HG02798 (cell line): Measurements from ENCODE around the gene PHLPP2.
"Not testable (repeated sequence)": the region's sequence is repeated elsewhere in the genome, so short reads cannot be mapped to it uniquely, and the experiment has no call there.

Experiments used
- ATAC-seq: cut with Tn5 transposase; IDR thresholded peaks from one replicate; pipeline ENCODE4 v1.9.1; 2021; ENCODE audit warnings: mild to moderate bottlenecking; ENCODE audit not compliant: unreplicated experiment, poor library complexity

The PHLPP2 gene

DNA sequence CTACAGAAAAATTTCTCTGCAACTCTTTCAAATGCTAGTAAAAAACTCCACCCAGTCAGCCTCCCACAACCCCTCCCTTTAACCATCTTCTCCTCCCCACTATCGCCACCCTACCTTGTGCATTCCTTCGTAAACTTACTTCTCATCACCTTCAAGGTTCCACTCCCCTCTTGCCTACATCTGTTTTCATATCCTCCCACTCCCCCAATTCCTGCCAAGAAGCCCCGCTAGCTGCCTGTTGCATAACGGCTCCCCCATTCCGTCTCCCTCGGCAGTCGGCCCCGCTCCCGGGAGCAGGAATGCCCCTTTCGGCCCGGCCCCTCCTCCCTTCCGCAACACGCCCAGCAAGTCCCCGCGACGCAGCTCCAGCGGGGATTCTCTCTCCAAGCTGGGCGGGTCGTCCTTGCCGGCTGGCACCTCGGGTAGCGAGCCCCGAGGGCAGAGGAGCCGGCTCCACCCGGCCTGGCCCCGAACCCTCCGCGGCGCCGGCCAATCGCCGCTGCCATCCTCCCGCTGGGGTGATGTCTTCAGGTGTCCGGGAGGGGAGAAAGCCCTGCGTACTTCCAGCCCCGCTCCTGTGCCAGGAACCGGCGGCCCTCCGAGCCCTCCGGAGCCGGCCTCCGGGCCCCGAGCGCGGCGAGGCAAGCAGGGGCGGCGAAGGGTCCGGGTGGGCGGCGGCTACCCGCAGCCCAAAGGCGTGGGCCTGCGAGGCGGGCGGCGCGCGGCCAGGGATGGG lies 1.5 kb downstream of the PHLPP2 start:
- ATAC-seq = peak; percentile 31

DNA sequence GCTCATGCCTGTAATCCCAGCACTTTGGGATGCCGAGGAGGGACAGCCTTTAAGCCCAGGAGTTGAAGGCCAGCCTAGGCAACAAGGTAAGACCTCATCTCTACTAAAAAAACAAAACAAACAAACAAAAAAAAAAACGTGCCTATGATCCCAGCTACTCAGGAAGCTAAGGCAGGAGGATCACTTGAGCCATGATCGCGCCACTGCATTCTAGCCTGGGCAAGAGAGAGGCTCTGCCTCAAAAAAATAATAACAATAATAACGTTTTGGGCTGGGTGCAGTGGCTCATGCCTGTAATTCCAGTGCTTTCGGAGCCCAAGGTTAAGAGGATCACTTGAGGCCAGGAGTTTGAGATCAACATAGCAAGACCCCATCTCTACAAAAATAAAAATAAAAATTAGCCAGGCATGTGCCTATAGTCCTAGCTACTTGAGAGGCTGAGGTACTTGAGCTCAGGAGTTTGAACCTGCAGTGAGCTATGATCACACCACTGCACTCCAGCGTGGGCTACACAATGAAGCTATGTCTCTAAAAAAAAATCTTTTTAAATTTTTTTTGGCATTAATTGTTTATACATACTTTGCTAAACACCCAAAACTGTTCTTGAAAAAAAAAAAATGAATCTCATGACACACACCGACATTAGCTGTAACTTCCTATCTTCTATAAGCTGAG lies 3.3 kb downstream of the PHLPP2 start:
- ATAC-seq = no peak

GRCh38 chr16:71712501-71712900 lies 12.0 kb downstream of the PHLPP2 start:
- no peak for ATAC-seq

GRCh38 chr16:71711789-71712188 lies 12.7 kb downstream of the PHLPP2 start:
- no peak for ATAC-seq

DNA sequence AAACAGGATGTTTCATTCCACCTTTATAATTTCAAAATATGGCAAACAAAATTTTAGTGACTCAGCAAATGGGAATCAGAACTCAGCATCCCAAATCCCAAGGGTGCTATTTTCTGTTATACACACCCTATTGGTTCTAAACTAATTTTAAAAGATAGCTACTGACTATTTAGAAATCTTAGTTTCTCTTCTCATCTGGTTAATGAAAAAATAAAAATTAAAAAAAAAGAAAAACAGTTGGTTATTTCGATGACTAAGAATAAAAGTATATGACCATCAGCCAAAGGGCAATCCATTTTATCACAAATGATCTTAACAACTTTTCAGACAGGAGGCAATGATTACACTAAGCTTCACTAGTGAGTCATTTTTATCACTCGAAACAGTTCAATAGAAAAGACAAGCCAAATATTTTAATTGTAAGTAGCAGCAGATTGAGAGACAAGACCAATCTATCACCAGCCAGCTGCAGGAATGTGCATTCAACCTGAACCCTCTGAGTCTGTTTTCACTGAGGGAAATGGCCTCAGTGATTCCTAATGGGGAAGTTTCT lies 15.2 kb downstream of the PHLPP2 start:
- no peak for ATAC-seq

GRCh38 chr16:71708696-71709095 lies 15.8 kb downstream of the PHLPP2 start:
- ATAC-seq = no peak

- no peak for ATAC-seq
Measured at GRCh38 chr16:71707199-71707598, 17.3 kb downstream of the PHLPP2 start.

GRCh38 chr16:71706046-71706445 lies 18.5 kb downstream of the PHLPP2 start:
- ATAC-seq = no peak

DNA sequence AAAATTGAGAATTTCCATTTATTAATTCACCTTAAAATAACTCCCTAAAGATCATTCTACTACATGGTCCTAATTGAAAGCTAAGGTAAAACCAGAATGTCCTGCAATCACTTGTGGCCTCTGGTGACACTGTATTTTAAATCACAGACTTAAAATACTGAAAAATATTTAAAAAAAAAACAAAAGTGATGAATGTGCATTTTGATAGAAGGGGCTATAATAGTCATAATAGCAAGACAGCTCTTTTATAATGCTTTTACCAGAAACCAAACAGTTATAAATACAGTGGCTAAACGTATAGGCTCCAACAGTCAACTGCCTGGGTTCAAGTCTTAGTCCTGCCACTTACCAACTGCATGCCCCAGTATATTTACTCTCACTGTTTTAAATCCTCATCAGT lies 21.2 kb downstream of the PHLPP2 start:
- ATAC-seq = no peak

DNA sequence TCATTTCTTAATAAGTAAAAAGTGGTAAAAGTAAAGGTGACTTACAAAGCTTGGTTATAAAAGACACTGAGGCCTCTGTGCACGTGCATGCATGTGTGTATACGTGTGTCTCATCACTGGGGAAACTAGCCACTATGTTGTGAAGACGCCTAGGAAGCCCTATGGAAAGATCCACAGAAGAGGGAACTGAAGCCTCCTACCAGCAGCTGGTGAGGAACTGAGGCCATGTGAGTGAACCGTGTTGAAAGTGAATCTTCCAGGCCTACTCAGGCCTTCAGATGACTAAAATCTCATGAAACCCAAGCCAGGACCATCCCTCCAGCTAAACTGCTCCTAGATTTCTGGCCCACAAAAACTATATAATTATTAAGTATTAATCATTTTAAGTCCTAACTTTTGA lies 23.7 kb downstream of the PHLPP2 start:
- no peak for ATAC-seq

- ATAC-seq = no peak
Measured at GRCh38 chr16:71698491-71698890, 26.0 kb downstream of the PHLPP2 start.

DNA sequence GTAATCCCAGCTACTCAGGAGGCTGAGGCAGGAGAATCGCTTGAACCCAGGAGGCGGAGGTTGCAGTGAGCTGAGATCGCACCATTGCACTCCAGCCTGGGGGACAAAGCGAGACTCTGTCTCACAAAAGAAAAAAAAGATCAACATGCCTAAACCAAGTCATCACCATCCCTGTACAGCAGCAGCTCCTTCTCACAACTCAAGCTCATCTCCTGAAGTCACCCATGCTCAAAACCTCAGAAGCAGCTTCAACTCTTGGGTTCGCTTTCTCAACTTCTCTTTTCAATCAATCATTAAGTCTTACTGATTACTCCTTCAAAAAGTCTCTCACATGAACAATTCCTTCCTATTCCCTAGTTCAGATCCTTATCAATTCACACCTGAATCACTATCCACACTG lies 31.3 kb downstream of the PHLPP2 start:
- no peak for ATAC-seq

DNA sequence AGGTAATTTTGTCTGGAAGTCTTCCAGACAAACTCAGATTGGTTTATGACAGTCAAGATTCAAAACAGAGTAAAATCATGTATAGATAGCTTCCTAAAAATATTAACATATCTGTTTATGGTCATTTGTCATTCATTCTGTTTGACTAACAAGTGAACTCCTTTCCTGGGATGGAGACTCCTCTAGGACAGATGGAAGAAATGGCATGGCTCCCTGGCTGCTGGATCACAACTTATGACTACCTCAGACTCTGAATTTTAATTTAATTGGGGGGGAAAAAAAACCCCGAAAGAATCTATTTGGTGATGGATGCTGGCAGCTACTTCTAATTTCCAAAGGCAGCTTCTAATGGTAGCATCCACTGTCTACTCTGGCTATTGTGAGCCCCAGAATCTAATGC lies 34.6 kb downstream of the PHLPP2 start:
- no peak for ATAC-seq

DNA sequence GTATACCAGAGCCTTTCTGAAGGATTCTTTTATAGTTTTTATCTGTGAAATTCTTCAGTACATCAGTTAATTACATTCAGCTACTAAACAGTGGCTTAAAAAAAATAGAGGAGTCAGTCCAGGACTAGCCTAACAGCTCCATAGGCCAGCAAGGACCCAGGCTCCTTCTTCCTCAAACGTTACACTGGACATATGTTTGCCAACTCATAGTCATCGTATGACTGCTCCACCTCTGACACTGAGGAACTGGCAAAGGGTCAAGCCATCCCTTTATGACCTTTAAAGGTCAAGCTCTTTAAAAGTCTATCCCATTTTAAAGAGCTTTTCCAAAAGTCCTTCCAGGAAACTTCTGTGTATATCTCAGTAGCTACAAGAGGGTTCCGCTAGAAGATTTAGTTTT lies 36.6 kb downstream of the PHLPP2 start:
- no peak for ATAC-seq

- ATAC-seq = not testable (repeated sequence)
Measured at GRCh38 chr16:71684280-71684679, 40.2 kb downstream of the PHLPP2 start.

GRCh38 chr16:71681360-71681759 lies 43.1 kb downstream of the PHLPP2 start:
- no peak for ATAC-seq

- ATAC-seq = no peak
Measured at GRCh38 chr16:71676236-71676635, 48.3 kb downstream of the PHLPP2 start.

GRCh38 chr16:71675380-71675779 lies 49.1 kb downstream of the PHLPP2 start:
- no peak for ATAC-seq

DNA sequence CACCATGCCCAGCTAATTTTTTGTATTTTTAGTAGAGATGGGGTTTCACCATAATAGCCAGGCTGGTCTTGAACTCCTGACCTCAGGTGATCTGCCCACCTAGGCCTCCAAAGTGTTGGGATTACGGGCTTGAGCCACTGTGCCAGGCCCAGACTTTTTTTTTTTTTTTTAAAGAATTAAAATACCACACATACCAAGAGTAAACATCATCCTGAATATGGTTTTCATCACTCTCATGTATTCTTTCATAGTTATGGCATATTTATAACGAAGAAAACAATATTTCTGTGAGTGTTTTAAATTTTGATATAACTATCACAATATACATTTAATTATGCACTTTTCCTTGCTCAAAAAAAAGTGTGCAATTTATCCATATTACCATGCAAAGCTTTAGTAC lies 50.3 kb downstream of the PHLPP2 start:
- ATAC-seq = no peak

- no peak for ATAC-seq
Measured at GRCh38 chr16:71673582-71673973, 50.9 kb downstream of the PHLPP2 start.

- no peak for ATAC-seq
Measured at GRCh38 chr16:71672803-71673581, 51.5 kb downstream of the PHLPP2 start.
